CD4-positive, alpha-beta T cell treated with Interleukin-4 for 4 hours (primary cell): ENCODE results near the gene NFKB1.
A peak's percentile ranks its signal among the peaks of the same experiment; 100 is the strongest.
"Not testable (repeated sequence)": the region's sequence is repeated elsewhere in the genome, so short reads cannot be mapped to it uniquely, and the experiment has no call there.

ENCODE experiments used
- DNase-seq: peaks from one replicate; pipeline ENCODE4 v3.0.0-alpha.2; 2020

Gene NFKB1

GRCh38 chr4:102604222-102604940 is 103.2 kb downstream of the NFKB1 start:
- no peak for DNase-seq

- no peak for DNase-seq
Measured at GRCh38 chr4:102606261-102606660, 105.1 kb downstream of the NFKB1 start.

GRCh38 chr4:102606846-102607450 is 105.8 kb downstream of the NFKB1 start:
- DNase-seq, result no peak

GRCh38 chr4:102608190-102608589 is 107.0 kb downstream of the NFKB1 start:
- DNase-seq, result no peak

GRCh38 chr4:102610007-102610406 is 108.8 kb downstream of the NFKB1 start:
- DNase-seq, result no peak

- DNase-seq, result no peak
Measured at GRCh38 chr4:102610476-102610875, 109.3 kb downstream of the NFKB1 start.

GRCh38 chr4:102612210-102612609 is 111.1 kb downstream of the NFKB1 start:
- no peak for DNase-seq

GRCh38 chr4:102612824-102613366 is 111.7 kb downstream of the NFKB1 start:
- peak; percentile 76 for DNase-seq

GRCh38 chr4:102614801-102615200 is 113.6 kb downstream of the NFKB1 start:
- peak; percentile 39 for DNase-seq

- DNase-seq, result peak; percentile 19
Measured at GRCh38 chr4:102616636-102617035, 115.5 kb downstream of the NFKB1 start.

GRCh38 chr4:102619021-102619420 is 117.9 kb downstream of the NFKB1 start:
- DNase-seq, result not testable (repeated sequence)

- DNase-seq, result peak; percentile 54
Measured at GRCh38 chr4:102619776-102620631, 118.8 kb downstream of the NFKB1 start.

- peak; percentile 22 for DNase-seq
Measured at GRCh38 chr4:102620697-102621497, 119.7 kb downstream of the NFKB1 start.

- DNase-seq, result no peak
Measured at GRCh38 chr4:102623622-102624021, 122.5 kb downstream of the NFKB1 start.

- no peak for DNase-seq
Measured at GRCh38 chr4:102624505-102624904, 123.3 kb downstream of the NFKB1 start.

- peak; percentile 84 for DNase-seq
Measured at GRCh38 chr4:102625232-102625930, 124.2 kb downstream of the NFKB1 start.

GRCh38 chr4:102627831-102628523 is 126.8 kb downstream of the NFKB1 start:
- peak; percentile 79 for DNase-seq

GRCh38 chr4:102629673-102630072 is 128.5 kb downstream of the NFKB1 start:
- DNase-seq, result no peak

- DNase-seq, result no peak
Measured at GRCh38 chr4:102631616-102632015, 130.5 kb downstream of the NFKB1 start.

- DNase-seq, result no peak
Measured at GRCh38 chr4:102632241-102633065, 131.3 kb downstream of the NFKB1 start.
